ENCODE results near the gene MON1A.

Gene MON1A

GRCh38 chr3:49899815-49900214 lies 29.8 kb downstream of the MON1A start:
- TF ChIP-seq, protein P1, sequence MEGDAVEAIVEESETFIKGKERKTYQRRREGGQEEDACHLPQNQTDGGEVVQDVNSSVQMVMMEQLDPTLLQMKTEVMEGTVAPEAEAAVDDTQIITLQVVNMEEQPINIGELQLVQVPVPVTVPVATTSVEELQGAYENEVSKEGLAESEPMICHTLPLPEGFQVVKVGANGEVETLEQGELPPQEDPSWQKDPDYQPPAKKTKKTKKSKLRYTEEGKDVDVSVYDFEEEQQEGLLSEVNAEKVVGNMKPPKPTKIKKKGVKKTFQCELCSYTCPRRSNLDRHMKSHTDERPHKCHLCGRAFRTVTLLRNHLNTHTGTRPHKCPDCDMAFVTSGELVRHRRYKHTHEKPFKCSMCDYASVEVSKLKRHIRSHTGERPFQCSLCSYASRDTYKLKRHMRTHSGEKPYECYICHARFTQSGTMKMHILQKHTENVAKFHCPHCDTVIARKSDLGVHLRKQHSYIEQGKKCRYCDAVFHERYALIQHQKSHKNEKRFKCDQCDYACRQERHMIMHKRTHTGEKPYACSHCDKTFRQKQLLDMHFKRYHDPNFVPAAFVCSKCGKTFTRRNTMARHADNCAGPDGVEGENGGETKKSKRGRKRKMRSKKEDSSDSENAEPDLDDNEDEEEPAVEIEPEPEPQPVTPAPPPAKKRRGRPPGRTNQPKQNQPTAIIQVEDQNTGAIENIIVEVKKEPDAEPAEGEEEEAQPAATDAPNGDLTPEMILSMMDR (IDR thresholded peaks at IDR 0.05; ENCODE audit: low read depth, low read length) = no peak; the same call in 1 of the 2 replicates
- DNase-seq (ENCODE audit: extremely low read depth, low read depth) = no peak

GRCh38 chr3:49898991-49899390 lies 30.6 kb downstream of the MON1A start:
- DNase-seq (ENCODE audit: extremely low read depth, low read depth) = no peak
- TF ChIP-seq, protein P1 (IDR thresholded peaks at IDR 0.05; ENCODE audit: low read depth, low read length) = no peak

DNA sequence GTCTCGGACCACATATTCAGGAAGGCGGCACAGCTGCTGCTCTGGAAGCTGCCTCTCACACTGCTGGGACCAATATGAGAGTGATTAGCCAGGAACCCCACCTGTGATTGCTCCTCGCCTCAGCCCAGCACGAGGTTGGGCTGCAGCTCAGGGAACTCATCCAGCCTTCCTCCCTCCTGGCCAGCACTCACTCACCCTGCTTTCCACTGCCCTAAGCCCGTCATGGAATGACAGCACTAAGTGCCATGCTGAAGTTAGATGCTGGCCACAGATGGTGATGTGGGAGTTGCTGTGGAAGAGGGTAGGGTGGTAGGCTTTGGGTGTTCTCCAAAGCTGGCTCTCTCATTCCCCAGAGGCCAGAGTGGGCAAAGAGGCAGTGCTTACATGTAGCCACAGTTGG lies 33.3 kb downstream of the MON1A start:
- DNase-seq (ENCODE audit: extremely low read depth, low read depth) = no peak
- TF ChIP-seq, protein P1 (IDR thresholded peaks at IDR 0.05; ENCODE audit: low read depth, low read length) = no peak

DNA sequence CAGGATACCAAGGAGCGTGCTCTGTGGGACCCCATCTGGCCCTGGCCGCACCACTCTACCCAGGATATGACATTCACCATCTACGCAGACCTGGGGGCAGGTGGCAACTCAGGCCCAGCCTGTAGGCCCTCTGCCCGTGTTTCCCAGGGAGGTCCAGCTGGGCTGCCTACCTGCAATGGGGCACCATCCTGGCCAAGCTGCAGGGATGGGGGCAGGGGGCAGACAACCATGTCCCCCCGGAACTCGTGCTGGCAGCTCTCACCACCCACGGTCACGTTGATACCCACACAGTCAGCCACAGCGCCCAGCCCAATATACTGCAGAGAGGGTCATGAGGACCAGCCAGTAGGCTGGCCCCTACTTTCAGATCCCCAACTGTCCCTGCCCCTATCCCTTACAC lies 33.8 kb downstream of the MON1A start:
- TF ChIP-seq, protein P1 (IDR thresholded peaks at IDR 0.05; ENCODE audit: low read depth, low read length) = no peak
- DNase-seq (ENCODE audit: extremely low read depth, low read depth) = no peak

DNA sequence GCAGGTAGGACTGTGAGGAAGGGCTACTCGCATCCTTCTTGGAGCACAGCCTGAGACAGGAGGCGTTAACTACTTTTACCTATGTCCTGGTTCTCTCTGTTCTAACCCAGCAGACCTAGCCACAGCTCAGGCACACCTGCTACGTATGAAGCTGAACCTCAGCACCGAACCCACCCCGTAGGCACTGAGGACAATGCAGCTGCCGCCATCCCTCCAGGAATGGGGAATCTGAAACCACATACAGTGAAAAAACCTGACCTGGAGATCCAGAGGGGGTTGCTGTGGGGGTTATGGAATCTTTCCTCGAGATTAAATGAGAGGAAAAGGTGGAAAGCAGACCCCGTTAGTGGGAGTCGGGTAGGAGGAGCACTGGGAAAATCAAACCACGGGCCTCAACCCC lies 40.3 kb downstream of the MON1A start:
- no peak for DNase-seq (ENCODE audit: extremely low read depth, low read depth)
- TF ChIP-seq, protein P1 (IDR thresholded peaks at IDR 0.05; ENCODE audit: low read depth, low read length) = no peak

DNA sequence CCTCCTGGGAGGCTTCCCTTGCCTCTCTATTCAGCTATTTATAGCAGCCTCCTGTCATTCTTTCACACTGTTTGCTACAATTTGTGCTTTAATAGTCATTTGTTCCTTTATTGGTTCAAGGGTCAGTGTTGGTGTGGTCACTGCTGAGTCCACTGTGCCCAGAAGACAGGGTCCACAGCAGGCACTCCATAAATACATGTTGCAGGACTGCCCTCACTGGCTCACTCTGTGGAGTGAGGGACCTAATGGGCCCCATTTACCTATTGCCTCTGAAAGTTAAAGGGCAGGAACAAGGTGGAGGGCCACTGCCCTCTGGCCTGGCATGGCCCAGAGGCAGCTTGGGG lies 42.7 kb downstream of the MON1A start:
- TF ChIP-seq, protein P1 (IDR thresholded peaks at IDR 0.05; ENCODE audit: low read depth, low read length) = no peak

GRCh38 chr3:49883998-49884397 lies 45.6 kb downstream of the MON1A start:
- TF ChIP-seq, protein P1 (IDR thresholded peaks at IDR 0.05; ENCODE audit: low read depth, low read length) = no peak
- no peak for DNase-seq (ENCODE audit: extremely low read depth, low read depth)

More for the DNA sequence above, 42.7 kb downstream of the MON1A start:
- DNase-seq (ENCODE audit: extremely low read depth, low read depth) = no peak
